GM12872 (cell line): ENCODE measurements around the gene ZPBP2.

ENCODE experiments used
- CTCF ChIP-seq: IDR thresholded peaks from 3 replicates; pipeline ENCODE4 v1.5.1; 2011; ENCODE audit warnings: low read depth, mild to moderate bottlenecking, low read length, moderate library complexity; ENCODE audit not compliant: insufficient read depth

Gene ZPBP2

GRCh38 chr17:39921323-39921722, 53.3 kb downstream of the ZPBP2 start:
- TF ChIP-seq CTCF: 0 out of 3 replicates have a peak, but pooled peaks have one; percentile 1

- no peak for TF ChIP-seq CTCF
These were observed 54.0 kb downstream of the ZPBP2 start for GRCh38 chr17:39922006-39922405.

- TF ChIP-seq CTCF: no peak
These were observed 55.2 kb downstream of the ZPBP2 start for GRCh38 chr17:39923230-39923629.

GRCh38 chr17:39923836-39924690, 56.1 kb downstream of the ZPBP2 start:
- 0 out of 3 replicates have a peak, but pooled peaks have one; percentile 7 for TF ChIP-seq CTCF

- TF ChIP-seq CTCF: no peak
These were observed 56.7 kb downstream of the ZPBP2 start for GRCh38 chr17:39924691-39925055.

GRCh38 chr17:39925282-39926134, 57.5 kb downstream of the ZPBP2 start:
- TF ChIP-seq CTCF: no peak

GRCh38 chr17:39926135-39926587, 58.2 kb downstream of the ZPBP2 start:
- no peak for TF ChIP-seq CTCF
